AG09309 (cell line): Measurements from ENCODE around the gene IGF1R.

ENCODE experiments used
- DNase-seq: peaks from one replicate; pipeline ENCODE4 v3.0.0-alpha.2; 2010; ENCODE audit warnings: low read depth
- H3K4me3 ChIP-seq: 2 replicates; pipeline ENCODE4 v1.5.1; 2011; ENCODE audit warnings: mild to moderate bottlenecking, low read depth, low read length, moderate library complexity; ENCODE audit not compliant: control insufficient read depth
- TF ChIP-seq, protein P1 (sequence below): IDR thresholded peaks from 2 replicates; pipeline ENCODE4 v1.5.1; 2011; ENCODE audit warnings: mild to moderate bottlenecking, low read depth, low read length, inconsistent platforms; ENCODE audit not compliant: insufficient read depth, control insufficient read depth; ENCODE audit errors: missing control alignments

IGF1R gene

DNA sequence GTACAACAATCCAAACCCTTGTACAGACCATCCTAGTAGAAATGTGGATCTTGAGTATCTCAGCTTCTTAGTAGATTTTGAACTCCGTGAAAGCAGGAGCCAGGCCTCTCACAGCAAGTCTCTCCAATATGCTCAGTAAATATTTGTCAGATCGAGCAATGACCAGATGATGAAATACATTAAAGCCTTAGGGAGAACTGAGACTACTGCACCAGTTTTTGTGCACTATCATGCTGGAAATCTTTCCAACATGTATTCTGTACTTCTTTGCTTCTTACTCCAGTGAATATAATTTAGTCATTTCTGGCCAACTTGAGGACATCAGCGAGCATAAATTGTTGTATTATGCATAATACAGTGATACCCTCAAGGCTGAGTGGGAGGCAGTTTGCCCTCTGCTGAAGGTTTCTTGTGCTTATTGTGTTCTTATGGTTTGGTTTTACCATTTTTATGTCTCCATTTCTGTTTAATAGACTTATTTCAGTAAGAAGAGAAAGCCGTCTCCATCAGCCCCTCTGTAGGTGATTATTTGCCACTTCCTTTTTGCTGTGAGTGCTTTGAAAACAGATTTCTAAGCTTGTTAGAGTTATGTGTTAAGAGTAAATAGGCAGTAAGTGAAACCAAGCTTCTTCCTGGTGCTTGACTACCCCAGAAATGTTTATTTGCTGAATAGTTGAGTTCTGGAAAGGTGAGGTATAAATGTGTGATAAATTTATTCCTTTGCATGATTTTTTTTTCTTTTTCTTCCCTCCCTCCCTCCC is 212.1 kb downstream of the IGF1R start:
- TF ChIP-seq, protein P1, sequence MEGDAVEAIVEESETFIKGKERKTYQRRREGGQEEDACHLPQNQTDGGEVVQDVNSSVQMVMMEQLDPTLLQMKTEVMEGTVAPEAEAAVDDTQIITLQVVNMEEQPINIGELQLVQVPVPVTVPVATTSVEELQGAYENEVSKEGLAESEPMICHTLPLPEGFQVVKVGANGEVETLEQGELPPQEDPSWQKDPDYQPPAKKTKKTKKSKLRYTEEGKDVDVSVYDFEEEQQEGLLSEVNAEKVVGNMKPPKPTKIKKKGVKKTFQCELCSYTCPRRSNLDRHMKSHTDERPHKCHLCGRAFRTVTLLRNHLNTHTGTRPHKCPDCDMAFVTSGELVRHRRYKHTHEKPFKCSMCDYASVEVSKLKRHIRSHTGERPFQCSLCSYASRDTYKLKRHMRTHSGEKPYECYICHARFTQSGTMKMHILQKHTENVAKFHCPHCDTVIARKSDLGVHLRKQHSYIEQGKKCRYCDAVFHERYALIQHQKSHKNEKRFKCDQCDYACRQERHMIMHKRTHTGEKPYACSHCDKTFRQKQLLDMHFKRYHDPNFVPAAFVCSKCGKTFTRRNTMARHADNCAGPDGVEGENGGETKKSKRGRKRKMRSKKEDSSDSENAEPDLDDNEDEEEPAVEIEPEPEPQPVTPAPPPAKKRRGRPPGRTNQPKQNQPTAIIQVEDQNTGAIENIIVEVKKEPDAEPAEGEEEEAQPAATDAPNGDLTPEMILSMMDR, result no peak
- H3K4me3 ChIP-seq, result no peak overlapping the region
- no peak for DNase-seq

DNA sequence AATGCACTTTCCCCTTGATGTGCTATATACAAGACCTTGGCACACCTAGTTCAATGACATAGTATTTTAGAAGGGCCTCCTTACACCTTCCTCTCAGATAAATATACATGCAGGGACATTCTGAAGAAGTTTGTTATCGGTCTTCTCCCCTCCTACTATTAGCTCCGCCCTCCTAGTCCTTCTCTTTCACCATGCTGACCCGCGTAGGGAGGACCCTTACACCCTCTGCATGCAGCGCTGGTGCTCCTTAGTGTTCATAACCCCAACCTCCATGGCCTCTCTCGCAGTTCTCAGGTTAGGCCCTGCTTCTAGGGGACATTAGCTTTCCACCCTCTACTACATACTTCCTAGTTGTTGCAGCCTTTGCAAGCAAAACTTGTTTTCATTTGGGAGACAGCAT is 212.8 kb downstream of the IGF1R start:
- TF ChIP-seq, protein P1, result no peak
- H3K4me3 ChIP-seq, result no peak overlapping the region
- no peak for DNase-seq

DNA sequence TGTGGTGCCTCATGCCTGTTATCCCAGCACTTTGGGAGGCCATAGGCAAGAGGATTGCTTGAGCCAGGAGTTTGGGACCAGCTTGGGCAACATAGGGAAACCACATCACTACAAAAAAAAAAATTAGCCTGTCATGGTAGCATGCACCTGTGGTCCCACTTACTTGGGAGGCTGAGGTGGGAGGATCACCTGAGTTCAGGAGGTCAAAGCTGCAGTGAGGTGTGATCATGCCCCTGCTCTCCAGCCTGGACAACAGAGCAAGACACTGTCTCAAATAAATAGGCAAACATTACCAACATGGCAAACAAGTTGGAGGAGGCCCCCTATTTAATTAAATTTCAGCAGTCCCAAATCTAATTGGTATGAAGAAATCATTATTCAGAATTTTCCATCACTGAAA is 215.6 kb downstream of the IGF1R start:
- TF ChIP-seq, protein P1, result no peak
- H3K4me3 ChIP-seq, result no peak overlapping the region

DNA sequence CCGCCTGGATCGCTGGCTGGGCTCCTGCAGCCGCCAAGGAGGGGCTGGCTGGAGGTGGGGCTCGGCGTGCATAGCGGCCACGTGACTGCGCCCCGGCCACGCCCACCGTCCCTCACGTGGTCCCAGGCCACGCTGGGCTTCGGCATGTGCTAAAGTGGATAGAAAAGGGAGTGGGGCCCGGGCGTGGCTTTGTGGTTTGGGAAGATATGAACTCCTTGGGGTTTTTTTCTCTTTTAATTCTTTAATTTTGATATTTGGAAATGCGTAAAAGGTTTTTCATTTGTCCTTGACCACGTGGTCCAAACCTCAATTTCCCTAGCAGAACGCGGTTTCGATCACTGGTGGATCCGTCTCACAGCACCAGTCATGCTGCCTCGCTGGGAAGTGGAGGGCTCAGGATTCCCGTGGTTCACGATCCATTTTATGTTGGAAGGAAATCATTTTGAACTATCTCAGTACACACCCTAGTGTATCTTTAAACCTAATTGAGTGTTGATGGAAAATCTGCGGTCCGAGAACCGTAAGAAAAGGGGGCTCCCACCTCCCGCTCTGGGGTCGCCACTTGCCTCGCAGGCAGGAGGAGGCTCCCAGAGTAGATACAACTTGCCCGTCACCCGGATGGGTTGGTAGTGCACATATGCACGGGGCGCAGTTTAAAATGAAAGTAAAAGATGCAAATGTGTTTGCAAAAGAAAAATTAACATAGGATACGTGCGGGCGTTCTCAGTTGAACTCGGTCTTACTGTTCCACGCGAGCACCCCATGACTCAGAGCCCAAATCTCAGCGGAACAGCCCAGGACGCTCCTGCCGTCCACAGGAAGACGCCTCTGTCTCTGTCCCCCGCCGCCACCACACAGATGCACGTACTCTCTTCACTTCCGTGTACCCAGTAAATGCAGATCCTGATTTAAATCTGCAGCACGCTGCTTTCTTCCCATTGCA is 217.3 kb downstream of the IGF1R start:
- no peak for DNase-seq
- H3K4me3 ChIP-seq, result peak overlapping the region; percentile 27
- TF ChIP-seq, protein P1, result no peak

More for the DNA sequence above, 215.6 kb downstream of the IGF1R start:
- no peak for DNase-seq

DNA sequence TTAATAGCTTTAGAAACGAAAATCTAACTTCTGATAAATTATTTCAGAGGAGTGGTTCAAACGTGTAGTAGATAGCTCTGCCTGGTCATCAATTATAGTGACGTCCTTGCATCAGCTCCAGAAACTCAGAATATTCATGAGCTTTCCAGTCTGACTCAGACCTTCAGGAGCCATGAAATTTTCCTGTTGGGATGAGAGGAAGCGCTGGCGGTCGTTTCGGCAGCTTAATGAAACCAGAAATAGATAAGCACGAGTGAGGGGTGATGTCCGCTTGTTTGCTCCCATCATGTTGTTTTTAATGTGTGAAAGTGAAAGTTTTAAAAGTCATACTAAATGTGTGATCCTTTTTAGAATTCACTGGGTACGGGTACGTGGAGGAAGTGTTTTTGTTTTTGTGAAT is 218.2 kb downstream of the IGF1R start:
- TF ChIP-seq, protein P1, result no peak
- no peak overlapping the region for H3K4me3 ChIP-seq
- no peak for DNase-seq

DNA sequence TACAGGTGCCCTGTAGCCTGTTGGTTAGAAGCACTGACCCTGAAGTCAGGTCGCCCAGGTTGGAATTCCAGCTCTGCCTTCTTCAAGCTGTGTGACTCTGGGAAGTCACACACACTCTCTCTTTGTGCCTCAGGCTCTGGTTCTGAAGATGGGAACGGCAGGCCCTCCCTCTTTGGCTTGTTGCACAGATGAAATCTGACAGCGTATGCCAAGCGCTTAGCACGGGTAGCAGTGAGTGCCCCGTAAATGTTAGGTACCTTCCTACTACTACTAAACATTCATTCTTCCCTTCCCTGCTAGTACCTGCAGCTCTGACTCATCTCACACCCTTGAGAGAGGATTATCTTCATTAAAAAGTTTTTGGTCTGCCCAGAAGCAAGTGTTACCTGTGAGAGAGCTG is 220.2 kb downstream of the IGF1R start:
- no peak for DNase-seq
- no peak overlapping the region for H3K4me3 ChIP-seq
- TF ChIP-seq, protein P1, result no peak
